Activated CD4-positive, alpha-beta T cell treated with anti-CD3 and anti-CD28 coated beads, Interleukin-2, Interleukin-6, amounts not matched to agents 100 ng/mL and 50 ng/mL, durations not matched to agents 16 hours and 8 hours (primary cell): ENCODE results near the gene UBL4A.
A peak's percentile ranks its signal among the peaks of the same experiment; 100 is the strongest.

Experiments
- DNase-seq: peaks from one replicate; pipeline ENCODE4 v3.0.0-alpha.2; 2020

UBL4A gene

GRCh38 chrX:154460326-154460725 is 26.1 kb downstream of the UBL4A start:
- DNase-seq, result no peak

GRCh38 chrX:154459832-154460231 is 26.6 kb downstream of the UBL4A start:
- DNase-seq, result no peak

GRCh38 chrX:154458954-154459778 is 27.2 kb downstream of the UBL4A start:
- DNase-seq, result peak; percentile 33

GRCh38 chrX:154458116-154458953 is 28.1 kb downstream of the UBL4A start, which contains the start of gene PLXNA3:
TSS of gene PLXNA3 (plus strand) at chrX:154458281. CDS start at chrX:154460184, 1,903 bp downstream.
- peak; percentile 57 for DNase-seq

GRCh38 chrX:154457491-154458115 is 28.8 kb downstream of the UBL4A start:
- DNase-seq, result peak; percentile 55

- no peak for DNase-seq
Measured at GRCh38 chrX:154452823-154453222, 33.6 kb downstream of the UBL4A start.

GRCh38 chrX:154450312-154450711 is 36.1 kb downstream of the UBL4A start:
- no peak for DNase-seq

- DNase-seq, result no peak
Measured at GRCh38 chrX:154449618-154450017, 36.8 kb downstream of the UBL4A start.

GRCh38 chrX:154448484-154448883 is 37.9 kb downstream of the UBL4A start:
- no peak for DNase-seq

- no peak for DNase-seq
Measured at GRCh38 chrX:154446430-154446829, 40.0 kb downstream of the UBL4A start.

GRCh38 chrX:154445776-154446175 is 40.6 kb downstream of the UBL4A start:
- DNase-seq, result no peak

GRCh38 chrX:154444755-154445246 is 41.6 kb downstream of the UBL4A start:
- no peak for DNase-seq

GRCh38 chrX:154443992-154444754 is 42.2 kb downstream of the UBL4A start, which contains the start of gene FAM50A:
TSS of gene FAM50A (plus strand) at chrX:154444141. CDS start at chrX:154444236, 95 bp downstream.
- DNase-seq, result peak; percentile 79

GRCh38 chrX:154443479-154443910 is 42.9 kb downstream of the UBL4A start:
- no peak for DNase-seq

- DNase-seq, result no peak
Measured at GRCh38 chrX:154441984-154442707, 44.3 kb downstream of the UBL4A start.

- DNase-seq, result no peak
Measured at GRCh38 chrX:154441564-154441963, 44.9 kb downstream of the UBL4A start.

- DNase-seq, result no peak
Measured at GRCh38 chrX:154440623-154441357, 45.6 kb downstream of the UBL4A start.

- DNase-seq, result no peak
Measured at GRCh38 chrX:154439841-154440240, 46.6 kb downstream of the UBL4A start.

GRCh38 chrX:154437971-154438893 is 48.2 kb downstream of the UBL4A start:
- DNase-seq, result no peak
